Measurements from ENCODE around the gene KRTAP5-6. TPM values are rescaled to one million over a fixed set of nuclear protein-coding genes. Genes with fewer than 3 reads are reported as not detected.

The KRTAP5-6 gene
- total RNA-seq, 4 donors from 2014 or later = 2.3 to 24.1 TPM; not detected in 2

DNA sequence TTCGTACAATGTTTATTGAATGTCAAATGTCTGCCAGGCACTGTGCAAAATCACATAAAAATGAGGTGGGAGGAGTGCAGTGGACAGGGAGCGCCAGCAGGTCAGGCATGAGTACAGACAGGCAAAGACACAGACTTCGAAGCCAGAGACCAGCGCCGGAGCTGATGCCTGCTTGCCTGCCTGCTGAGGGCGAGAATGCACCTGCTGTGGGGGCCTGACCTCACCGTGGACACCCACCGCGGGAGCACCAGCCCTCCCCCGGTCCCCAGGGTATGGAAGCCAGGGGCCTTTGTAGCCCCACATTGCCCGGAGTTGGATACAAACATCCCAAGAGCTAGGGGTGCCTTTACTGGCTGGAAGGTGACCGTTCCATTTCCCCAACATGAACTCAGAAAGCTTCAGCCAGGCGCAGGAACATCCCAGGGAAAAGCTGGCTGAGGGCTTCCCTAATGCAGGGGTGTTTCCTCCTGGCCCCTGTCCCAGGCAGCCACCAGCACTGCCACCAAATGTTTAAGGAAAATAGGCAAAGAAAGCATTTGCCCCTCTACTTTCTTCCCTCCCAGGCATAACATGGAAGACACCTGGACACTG lies 35.5 kb downstream of the KRTAP5-6 start:
- 42% methylated on average over 11 of the region's 13 CpGs for WGBS
- no peak for DNase-seq (ENCODE audit: low spot score in 2 of 2)
- TF ChIP-seq POLR2AphosphoS5 (IDR thresholded peaks at IDR 0.05) (no peak), EP300 (IDR thresholded peaks at IDR 0.05) (no peak), POLR2A (IDR thresholded peaks at IDR 0.05) (no peak)
- TF ChIP-seq, protein P1, sequence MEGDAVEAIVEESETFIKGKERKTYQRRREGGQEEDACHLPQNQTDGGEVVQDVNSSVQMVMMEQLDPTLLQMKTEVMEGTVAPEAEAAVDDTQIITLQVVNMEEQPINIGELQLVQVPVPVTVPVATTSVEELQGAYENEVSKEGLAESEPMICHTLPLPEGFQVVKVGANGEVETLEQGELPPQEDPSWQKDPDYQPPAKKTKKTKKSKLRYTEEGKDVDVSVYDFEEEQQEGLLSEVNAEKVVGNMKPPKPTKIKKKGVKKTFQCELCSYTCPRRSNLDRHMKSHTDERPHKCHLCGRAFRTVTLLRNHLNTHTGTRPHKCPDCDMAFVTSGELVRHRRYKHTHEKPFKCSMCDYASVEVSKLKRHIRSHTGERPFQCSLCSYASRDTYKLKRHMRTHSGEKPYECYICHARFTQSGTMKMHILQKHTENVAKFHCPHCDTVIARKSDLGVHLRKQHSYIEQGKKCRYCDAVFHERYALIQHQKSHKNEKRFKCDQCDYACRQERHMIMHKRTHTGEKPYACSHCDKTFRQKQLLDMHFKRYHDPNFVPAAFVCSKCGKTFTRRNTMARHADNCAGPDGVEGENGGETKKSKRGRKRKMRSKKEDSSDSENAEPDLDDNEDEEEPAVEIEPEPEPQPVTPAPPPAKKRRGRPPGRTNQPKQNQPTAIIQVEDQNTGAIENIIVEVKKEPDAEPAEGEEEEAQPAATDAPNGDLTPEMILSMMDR (IDR thresholded peaks at IDR 0.05) = no peak
- H3K36me3 ChIP-seq = no peaks in the 10 kb centered on the region
- no peak overlapping the region for H3K27ac ChIP-seq
- peaks cover 80% of the 10 kb centered on the region for H3K27me3 ChIP-seq
- no peak overlapping the region for H3K4me3 ChIP-seq
- no peaks in the 10 kb centered on the region for H3K4me1 ChIP-seq
- H3K9me3 ChIP-seq = peaks cover 8% of the 10 kb centered on the region

DNA sequence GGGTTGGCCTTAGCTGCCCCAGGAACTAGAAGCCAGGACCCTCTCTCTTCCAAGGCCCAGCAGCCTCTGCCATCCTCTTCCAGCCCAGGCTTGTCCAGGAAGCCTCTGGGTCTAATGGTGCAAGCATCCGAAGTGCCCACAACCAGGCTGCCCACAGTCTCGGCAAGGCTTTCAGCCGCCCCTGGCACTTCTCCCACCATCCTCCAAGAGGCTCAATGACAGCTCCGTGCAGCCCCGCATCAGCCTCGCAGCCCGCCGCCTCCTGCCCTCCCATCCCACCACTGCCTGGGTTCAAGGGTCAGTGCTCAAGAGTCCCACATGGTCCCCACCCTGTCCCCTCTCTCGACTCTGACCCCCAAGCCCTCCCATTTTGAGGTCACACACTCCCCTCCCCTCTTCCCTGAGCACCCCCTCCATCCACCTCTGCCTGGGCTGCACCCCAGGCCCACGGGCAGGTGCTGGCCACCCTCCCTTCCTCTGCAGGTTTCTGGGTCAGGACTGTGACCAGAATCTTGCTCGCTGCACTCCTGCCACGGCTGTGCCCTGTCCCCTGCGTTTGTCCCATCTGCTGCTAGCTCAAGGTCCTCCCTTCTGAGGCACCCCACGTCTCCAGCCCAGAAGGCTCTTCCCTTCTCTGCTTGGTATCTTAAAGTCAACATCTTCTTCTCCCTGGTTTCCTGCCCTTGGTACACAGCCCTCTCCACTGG lies 36.2 kb downstream of the KRTAP5-6 start:
- WGBS = 76% methylated on average over 9 of the region's 14 CpGs
- TF ChIP-seq EP300 (IDR thresholded peaks at IDR 0.05) (no peak), POLR2AphosphoS5 (IDR thresholded peaks at IDR 0.05) (no peak), POLR2A (IDR thresholded peaks at IDR 0.05) (no peak)
- TF ChIP-seq, protein P1 (IDR thresholded peaks at IDR 0.05) = no peak
- peaks cover 8% of the 10 kb centered on the region for H3K9me3 ChIP-seq
- H3K4me1 ChIP-seq = no peaks in the 10 kb centered on the region
- no peaks in the 10 kb centered on the region for H3K36me3 ChIP-seq
- no peak overlapping the region for H3K4me3 ChIP-seq
- no peak for DNase-seq (ENCODE audit: low spot score in 2 of 2)
- H3K27ac ChIP-seq = no peak overlapping the region
- H3K27me3 ChIP-seq = peaks cover 81% of the 10 kb centered on the region

DNA sequence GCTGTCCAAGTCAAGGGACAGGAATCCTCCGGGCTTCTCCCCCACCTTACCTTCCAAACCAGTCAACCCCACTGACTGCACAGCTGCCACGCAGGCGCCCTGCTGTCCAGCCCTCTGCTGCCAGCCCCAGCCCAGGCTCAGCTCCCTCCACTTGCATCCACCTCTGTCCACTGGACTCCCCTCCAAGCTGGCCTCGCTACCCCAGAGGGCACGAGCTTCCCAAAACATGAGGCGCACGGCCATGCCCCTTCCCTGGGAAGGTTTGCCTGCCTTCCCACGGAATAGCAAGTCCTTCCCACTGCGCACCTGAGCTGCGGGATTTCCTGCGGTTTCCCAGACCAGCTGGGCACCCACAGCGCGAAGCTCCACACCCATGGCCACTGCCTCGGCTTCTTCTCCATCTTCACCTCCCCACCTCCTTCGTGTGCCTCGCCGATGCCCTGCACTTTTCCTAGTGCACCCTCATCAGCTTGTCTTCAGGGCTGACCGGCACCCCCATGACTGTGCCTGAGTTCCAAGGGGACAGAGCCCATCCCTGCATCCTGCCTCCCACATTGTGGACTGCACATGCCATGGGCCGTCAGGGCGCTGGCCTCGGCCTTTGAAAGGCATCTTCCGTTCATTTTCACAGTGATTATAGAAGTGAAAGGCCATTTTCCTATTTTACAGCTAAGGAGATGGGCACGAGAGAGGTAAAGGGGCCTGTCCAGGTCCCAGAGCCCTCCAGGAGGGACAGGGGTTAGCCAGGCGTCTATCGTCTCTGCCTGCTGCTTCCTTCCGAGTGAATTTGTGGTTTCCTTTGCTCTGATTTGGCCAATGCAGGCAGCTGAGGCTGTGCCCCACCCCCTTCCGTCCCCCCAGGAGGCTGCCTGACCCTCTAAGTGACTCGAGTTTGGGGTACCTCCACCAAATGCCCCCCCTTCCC lies 37.0 kb downstream of the KRTAP5-6 start:
- H3K27ac ChIP-seq = no peak overlapping the region
- H3K9me3 ChIP-seq = peaks cover 8% of the 10 kb centered on the region
- no peaks in the 10 kb centered on the region for H3K36me3 ChIP-seq
- no peak for TF ChIP-seq EP300 (IDR thresholded peaks at IDR 0.05)
- TF ChIP-seq POLR2AphosphoS5 (IDR thresholded peaks at IDR 0.05) = no peak
- TF ChIP-seq, protein P1 (IDR thresholded peaks at IDR 0.05) = no peak
- TF ChIP-seq POLR2A (IDR thresholded peaks at IDR 0.05) = no peak
- no peak overlapping the region for H3K4me3 ChIP-seq
- H3K4me1 ChIP-seq = no peaks in the 10 kb centered on the region
- 68% methylated on average over 27 of the region's 28 CpGs for WGBS
- DNase-seq (ENCODE audit: low spot score in 2 of 2) = no peak
- peaks cover 78% of the 10 kb centered on the region for H3K27me3 ChIP-seq

DNA sequence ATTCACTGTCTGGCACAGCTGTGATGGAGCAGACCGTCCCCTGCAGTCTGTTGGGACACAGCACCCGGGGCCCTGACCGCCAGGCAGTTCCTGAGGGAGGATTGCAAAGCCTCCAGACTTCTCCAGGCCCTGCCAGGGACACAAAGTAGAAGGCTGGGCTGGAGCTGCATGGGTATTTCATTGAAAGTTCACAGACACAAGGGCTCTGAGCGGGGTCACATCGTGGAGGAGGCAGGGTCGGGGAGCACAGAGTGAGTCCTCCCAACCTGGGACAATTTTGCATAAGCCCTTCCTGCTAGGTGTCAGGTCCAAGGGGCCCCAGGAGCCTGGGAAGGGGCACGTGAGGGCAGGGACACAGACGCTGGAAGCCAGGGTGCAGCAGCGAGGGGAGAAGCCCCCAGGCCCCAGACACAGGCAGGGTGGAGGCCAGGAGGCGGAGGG lies 37.7 kb downstream of the KRTAP5-6 start:
- TF ChIP-seq POLR2A (IDR thresholded peaks at IDR 0.05) (no peak), POLR2AphosphoS5 (IDR thresholded peaks at IDR 0.05) (no peak), EP300 (IDR thresholded peaks at IDR 0.05) (no peak)
- TF ChIP-seq, protein P1 (IDR thresholded peaks at IDR 0.05) = no peak
- Histone ChIP-seq H3K4me1 (no peaks in the 10 kb centered on the region), H3K27me3 (peaks cover 73% of the 10 kb centered on the region), H3K9me3 (peaks cover 8% of the 10 kb centered on the region), H3K4me3 (no peak overlapping the region), H3K27ac (no peak overlapping the region), H3K36me3 (no peaks in the 10 kb centered on the region)
- WGBS = 69% methylated on average over 7 of the region's 10 CpGs
- DNase-seq (ENCODE audit: low spot score in 2 of 2) = no peak

Data from suprapubic skin (tissue), 4 donors.